ENCODE measurements around the gene COL4A1.

COL4A1 gene

GRCh38 chr13:110099922-110100321 is 207.0 kb downstream of the COL4A1 start:
- DNase-seq, result no peak

Measured in anterior cingulate cortex (tissue), 58 donors.